ENCODE data around the gene CDC14A. TPM values are rescaled to one million over a fixed set of nuclear protein-coding genes. Genes with fewer than 3 reads are reported as not detected.

Gene CDC14A
- total RNA-seq, 4 donors from 2014 or later, result 12.1 to 20.6 (median 16.8) TPM

DNA sequence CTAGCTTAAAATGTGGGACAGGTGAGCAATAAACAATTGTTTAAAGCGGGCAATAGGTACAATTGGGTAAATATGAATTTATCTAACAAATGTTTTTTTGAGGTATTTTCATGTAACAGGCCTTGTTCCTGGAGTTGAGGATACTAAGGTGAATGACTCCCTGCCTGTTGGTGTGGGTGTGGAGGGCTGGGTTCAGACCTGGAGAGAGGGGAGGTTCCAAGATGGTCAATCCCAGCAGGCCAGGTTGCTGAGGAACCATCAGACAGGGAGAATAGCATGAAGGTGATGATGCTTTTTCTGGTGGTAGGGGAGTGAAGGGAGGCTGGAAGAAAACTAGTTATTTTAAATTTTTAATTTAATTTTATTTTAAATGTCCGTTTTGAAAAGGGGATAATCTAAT, 46.3 kb downstream of the CDC14A start:
- TF ChIP-seq, protein P1, sequence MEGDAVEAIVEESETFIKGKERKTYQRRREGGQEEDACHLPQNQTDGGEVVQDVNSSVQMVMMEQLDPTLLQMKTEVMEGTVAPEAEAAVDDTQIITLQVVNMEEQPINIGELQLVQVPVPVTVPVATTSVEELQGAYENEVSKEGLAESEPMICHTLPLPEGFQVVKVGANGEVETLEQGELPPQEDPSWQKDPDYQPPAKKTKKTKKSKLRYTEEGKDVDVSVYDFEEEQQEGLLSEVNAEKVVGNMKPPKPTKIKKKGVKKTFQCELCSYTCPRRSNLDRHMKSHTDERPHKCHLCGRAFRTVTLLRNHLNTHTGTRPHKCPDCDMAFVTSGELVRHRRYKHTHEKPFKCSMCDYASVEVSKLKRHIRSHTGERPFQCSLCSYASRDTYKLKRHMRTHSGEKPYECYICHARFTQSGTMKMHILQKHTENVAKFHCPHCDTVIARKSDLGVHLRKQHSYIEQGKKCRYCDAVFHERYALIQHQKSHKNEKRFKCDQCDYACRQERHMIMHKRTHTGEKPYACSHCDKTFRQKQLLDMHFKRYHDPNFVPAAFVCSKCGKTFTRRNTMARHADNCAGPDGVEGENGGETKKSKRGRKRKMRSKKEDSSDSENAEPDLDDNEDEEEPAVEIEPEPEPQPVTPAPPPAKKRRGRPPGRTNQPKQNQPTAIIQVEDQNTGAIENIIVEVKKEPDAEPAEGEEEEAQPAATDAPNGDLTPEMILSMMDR (IDR thresholded peaks at IDR 0.05; ENCODE audit: low read depth), result no peak

DNA sequence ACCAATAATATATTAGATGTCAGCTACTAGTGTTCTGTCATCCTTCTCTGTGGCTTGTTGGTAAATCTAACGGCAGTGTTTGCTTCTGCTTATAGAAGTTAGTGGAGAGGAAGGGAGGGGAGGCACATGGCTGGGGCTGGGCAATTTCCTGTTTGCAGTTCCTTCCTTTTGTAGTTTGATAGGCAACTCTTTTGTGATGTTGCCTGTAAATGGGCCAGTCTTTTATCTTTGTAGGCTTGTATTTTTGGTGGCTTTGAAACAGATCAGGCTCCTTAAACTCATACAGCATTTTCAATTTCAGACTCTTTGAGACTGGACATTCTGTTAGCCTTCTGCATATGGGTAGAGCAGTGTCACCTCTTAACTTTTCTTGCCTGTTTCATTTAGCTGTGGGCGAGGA, 48.1 kb downstream of the CDC14A start:
- TF ChIP-seq, protein P1 (IDR thresholded peaks at IDR 0.05; ENCODE audit: low read depth), result no peak

DNA sequence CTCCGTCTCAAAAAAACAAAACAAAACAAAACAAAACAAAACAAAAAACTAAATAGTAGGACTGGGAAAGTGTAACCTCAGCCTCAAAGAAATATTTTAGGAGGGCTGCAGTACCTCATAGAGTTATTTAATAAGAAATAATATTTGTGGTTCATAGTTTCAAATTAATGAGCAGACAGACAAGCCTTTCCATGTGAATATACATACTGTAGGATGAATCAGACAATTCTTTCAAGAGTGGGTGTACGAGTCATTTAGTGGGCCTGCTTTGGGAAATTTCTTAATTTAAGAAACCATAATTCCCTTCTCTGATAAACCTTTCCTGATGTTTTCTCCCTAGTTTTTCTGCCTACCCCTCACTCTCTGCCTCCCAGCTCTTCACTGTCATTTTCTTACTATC, 52.5 kb downstream of the CDC14A start:
- TF ChIP-seq, protein P1 (IDR thresholded peaks at IDR 0.05; ENCODE audit: low read depth), result no peak

DNA sequence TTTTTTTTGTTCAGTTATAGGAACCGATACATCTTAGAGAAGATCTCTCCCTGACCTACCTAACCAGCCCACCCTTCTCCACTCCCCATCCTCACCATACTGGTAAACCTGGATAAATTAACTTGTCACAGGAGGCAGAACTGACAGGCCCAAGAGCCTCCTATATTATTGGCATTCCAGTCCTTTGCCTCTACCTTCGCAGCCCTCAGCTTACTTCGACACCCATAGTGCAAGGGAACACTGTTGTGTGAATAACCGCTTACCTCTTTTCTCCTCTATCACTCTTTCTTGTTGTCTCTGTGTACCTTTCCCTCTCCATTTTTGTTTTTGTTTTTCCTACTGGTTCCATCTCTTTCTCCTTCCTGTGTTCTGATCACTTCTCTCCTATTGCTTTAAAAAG, 58.7 kb downstream of the CDC14A start:
- TF ChIP-seq, protein P1 (IDR thresholded peaks at IDR 0.05; ENCODE audit: low read depth), result no peak

DNA sequence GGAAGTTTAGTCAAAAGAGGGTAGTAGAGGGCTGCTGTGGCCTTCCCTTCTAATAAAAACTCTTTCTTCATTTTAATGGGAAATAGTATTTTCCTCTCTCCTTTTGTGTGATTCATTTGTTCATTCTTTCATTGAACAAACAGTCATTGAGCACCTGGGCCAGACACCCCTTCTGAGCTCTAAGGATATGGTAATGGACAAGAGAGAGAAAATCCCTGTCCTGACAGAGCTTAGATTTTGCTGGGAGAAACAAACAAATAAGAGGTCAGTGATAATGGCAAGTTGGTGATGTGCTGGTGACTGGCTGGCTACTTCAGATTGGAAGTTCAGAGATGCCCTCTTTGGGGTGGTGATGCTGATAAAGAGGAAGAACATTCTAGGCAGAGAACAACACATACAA, 59.3 kb downstream of the CDC14A start:
- TF ChIP-seq, protein P1 (IDR thresholded peaks at IDR 0.05; ENCODE audit: low read depth), result no peak

DNA sequence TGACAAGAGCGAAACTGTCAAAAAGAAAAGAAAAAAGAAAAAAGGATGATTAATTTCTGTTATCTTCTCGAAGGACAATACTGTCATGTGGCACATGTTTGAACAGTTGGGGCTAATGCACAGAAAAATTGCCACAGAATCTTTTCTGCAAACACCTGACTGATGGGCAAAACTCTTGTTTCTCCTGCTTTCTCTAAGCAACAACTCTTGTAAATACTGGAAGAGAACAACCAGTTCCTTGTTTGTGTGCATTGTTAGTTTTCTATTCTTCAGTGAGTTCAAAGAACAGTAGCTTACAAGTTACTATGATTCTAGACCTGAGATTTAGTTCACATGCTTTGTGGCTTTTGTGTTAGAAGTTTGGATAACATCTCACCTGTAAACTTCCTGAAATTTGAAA, 60.7 kb downstream of the CDC14A start:
- TF ChIP-seq, protein P1 (IDR thresholded peaks at IDR 0.05; ENCODE audit: low read depth), result no peak

DNA sequence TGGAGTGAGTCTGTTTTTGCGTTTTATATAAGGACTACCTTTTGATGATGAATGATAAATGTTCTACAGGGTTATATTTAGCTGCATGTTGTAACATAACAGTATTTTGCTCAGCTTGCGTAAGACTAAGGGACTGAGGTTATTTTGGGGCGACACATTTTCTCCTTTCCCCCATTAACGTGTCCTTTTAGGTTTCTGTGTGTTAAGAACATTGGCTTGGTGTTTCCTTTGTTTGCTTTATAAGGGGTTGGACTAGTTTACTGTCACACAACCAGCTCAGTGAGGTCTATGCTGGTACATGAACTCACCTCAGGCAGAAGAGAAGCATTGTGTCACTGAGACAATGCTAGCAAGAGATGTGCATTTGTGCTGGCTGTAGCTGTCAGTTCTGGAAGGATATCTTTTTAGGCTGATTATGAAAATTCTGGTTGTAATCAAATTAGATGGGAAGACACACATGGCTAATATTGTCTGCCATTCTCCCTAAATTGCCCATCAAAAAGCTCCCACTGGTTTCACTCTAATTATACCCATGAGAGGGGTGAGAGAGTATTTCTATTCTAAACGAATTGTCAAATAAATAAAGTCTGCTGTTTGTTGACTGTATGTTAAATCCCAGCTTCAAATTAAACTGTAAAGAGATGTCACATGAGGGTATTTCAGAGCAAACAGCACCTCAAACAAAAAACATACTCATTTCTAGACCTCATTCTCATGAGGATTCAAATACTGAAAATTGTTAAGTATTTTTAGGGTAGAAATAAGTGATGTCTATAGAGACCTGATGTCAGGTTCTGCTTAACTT, 62.6 kb downstream of the CDC14A start:
- TF ChIP-seq, protein P1 (IDR thresholded peaks at IDR 0.05; ENCODE audit: low read depth), result no peak
